ENCODE data around the gene NOB1.

GRCh38 chr16:69691980-69692911 lies 62.5 kb downstream of the NOB1 start:
- TF ChIP-seq CTCF (IDR thresholded peaks at IDR 0.05) (no peak), EP300 (IDR thresholded peaks at IDR 0.05) (no peak), POLR2A (IDR thresholded peaks at IDR 0.05) (no peak), POLR2AphosphoS5 (IDR thresholded peaks at IDR 0.05) (no peak)
